Embryonic facial prominence (tissue), 1 donor: ENCODE data around the gene ZNF608.
A peak's percentile ranks its signal among the peaks of the same experiment; 100 is the strongest.

ENCODE experiments used
- DNase-seq: peaks from one replicate; pipeline ENCODE4 v3.0.0-alpha.2; 2016; ENCODE audit errors: extremely low spot score

The ZNF608 gene

GRCh38 chr5:124716169-124716568 is 30.3 kb downstream of the ZNF608 start:
- no peak for DNase-seq

DNA sequence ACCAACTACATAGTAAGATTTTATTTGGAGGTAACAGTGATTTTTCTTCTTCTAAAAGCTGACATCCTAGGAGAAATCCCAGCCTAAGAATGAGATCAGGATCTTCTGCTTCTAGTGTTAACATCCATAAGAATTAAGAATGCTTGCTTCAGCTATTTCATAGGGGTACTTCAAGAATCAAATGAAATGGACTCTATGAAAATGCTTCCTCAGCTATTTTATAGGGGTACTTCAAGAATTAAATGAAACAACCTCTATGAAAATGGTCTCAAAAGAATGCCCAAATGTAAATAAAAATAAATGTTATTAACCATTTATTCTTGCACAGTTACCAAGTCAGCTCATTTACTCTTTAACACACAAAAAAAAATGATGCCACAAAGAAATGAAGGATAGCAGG is 31.5 kb downstream of the ZNF608 start:
- DNase-seq = no peak

DNA sequence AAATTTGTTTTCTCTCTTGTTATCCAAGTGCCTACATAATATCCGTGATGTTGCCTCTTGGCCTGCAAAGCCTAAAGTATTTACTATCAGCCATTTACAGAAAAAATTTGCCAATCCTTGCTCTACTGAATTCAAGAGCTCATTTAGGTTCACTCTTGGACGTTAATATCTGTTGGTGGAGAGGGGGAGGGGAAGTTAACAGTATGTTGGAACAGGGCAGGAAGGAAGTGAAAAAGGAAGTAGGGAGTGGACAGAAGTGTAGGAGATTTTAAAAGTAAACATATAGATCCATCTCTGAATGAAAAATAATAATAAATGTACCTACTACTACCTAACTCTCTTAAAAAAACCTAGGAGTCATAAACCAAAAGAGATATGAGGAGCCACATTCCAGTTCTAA is 32.8 kb downstream of the ZNF608 start:
- DNase-seq = no peak

GRCh38 chr5:124712731-124713305 is 33.6 kb downstream of the ZNF608 start:
- no peak for DNase-seq

GRCh38 chr5:124708086-124708485 is 38.4 kb downstream of the ZNF608 start:
- DNase-seq = no peak

DNA sequence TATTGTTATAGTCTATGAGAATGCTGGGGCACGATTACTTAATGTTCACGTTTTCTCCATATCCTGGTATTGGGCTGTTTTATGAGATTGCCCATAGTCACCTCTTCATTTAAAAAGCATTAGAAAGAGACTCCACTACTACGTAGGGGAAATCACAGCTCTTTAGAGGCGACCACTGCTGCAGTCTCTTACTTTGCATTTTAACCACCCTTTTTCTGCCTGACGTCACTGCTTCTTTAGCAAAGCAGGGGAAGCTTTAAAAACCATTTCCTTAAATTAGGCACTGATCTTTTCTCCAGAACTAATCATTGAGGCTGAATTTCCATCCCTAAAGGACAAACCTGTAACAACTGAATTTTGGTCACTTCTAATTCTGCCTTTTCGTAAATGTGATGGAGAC is 38.9 kb downstream of the ZNF608 start:
- no peak for DNase-seq

- DNase-seq = peak; percentile 55
These were observed 39.6 kb downstream of the ZNF608 start for GRCh38 chr5:124706729-124707361.

DNA sequence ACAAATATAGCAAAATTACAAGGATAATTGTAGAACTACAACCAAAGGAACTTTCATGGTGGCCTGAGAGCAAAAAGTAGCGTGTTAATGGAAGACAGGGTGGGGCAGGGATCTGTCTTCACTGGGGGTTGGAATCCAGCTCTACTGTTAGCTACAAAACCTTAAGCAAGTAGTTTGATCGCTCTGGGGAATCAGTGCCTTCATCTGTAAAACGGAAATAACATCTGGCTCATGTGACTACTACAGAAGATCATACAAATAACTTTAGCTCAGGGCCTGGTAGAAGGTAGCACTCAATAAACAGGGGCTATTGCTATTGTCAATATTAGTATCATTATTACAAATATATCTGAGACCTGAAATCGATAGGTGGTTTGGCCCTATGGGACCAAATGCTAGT is 40.4 kb downstream of the ZNF608 start:
- DNase-seq = no peak

DNA sequence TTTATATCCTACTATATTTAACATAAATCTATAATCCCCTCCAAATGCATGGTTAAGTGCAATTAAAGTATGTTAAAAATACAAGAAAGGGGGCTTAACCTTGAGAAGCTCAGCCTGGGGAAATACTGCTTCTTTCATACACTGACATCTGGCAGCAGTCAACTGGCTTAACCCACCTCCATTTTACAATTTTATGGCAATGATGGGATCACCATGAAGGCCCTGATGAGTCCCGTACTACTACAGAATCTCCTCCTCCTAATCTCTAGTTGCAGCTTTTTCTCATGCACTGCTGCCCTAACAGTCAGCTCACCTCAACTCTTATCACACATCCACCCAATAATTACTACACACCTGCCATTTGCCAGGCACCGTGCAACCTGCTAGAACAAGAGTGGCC is 40.9 kb downstream of the ZNF608 start:
- DNase-seq = no peak

GRCh38 chr5:124704594-124705284 is 41.7 kb downstream of the ZNF608 start:
- DNase-seq = no peak

- no peak for DNase-seq
These were observed 42.4 kb downstream of the ZNF608 start for GRCh38 chr5:124703995-124704394.

- DNase-seq = no peak
These were observed 43.9 kb downstream of the ZNF608 start for GRCh38 chr5:124702525-124702924.

- DNase-seq = no peak
These were observed 44.5 kb downstream of the ZNF608 start for GRCh38 chr5:124701873-124702425.

- DNase-seq = no peak
These were observed 45.4 kb downstream of the ZNF608 start for GRCh38 chr5:124701016-124701415.

DNA sequence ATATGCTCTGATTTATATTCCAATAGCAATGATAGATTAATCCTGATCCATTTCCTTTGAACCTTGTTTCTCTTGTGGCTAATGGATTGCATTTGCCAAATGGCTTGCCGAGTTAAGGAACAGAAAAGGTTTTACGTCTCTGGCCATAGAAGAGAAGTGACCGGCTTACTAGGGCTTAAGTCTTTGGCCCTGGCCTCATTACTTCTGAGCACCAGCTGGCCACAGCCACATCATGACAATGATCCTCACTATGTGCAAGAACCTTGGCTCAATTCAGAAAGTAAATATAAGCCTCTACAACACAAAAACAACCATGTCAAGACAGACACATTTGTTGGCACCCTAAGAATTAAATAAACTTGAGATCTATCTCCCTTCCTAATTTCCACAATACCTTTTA is 46.1 kb downstream of the ZNF608 start:
- DNase-seq = no peak

GRCh38 chr5:124698770-124699169 is 47.7 kb downstream of the ZNF608 start:
- DNase-seq = no peak

GRCh38 chr5:124697933-124698591 is 48.4 kb downstream of the ZNF608 start:
- no peak for DNase-seq

DNA sequence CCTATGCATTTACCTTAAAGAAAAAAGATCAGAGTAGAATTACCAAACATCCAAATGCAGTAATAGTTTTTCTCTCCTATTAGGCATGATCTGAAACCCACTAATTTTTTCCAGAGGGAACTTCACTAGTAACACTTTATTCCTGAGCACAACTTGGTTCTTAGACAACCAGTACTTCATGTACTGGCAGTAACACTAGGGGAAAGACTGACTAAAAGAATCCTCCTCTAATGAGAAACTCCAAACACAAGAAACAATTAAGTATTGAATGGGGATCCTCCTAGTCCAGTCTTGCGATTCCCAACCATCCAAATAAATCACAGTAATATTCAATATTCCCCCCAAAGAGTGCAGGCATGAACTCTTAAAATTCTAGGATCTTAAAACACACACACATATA is 48.9 kb downstream of the ZNF608 start:
- DNase-seq = no peak

DNA sequence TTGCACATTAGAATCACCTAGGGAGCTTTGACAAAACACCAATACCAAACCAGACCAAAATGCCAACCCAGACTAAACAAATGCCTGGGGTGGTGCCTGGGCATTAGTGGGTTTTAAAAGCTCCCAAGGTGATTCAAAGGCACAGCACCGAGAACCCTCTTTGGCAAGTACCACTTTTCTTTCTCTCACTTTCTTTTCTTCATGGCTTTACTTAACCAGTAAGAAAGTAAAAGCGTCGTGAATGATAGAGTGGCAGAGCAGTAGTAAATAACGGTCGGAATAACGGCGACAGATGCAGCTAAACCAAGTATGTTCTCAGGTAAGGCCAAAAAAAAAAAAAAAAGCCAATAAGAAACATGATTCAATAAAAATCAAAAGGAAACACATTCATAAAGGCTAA is 49.5 kb downstream of the ZNF608 start:
- no peak for DNase-seq
